HG03575 (cell line): ENCODE data around the gene OR10J1.

Source experiments
- ATAC-seq: cut with Tn5 transposase; IDR thresholded peaks from one replicate; pipeline ENCODE4 v1.9.1; 2021; ENCODE audit not compliant: unreplicated experiment, insufficient number of reproducible peaks, low FRiP score; ENCODE audit errors: extremely low read depth

OR10J1 gene

GRCh38 chr1:159474926-159475325, 35.4 kb downstream of the OR10J1 start:
- no peak for ATAC-seq

GRCh38 chr1:159483501-159483900, 44.0 kb downstream of the OR10J1 start:
- no peak for ATAC-seq
